Activated CD8-positive, alpha-beta T cell treated with anti-CD3 and anti-CD28 coated beads, Interleukin-2, amount 10 ng/mL, durations not matched to agents 7 days and 5 days (primary cell): ENCODE measurements around the gene CXCR2. TPM values are rescaled to one million over a fixed set of nuclear protein-coding genes. Genes with fewer than 3 reads are reported as not detected.

ENCODE experiments used
- ATAC-seq: fragments of 150-1000 bp; cut with Tn5 transposase; one replicate; pipeline ENCODE4 v1.10.0; 2021; ENCODE audit warnings: moderate library complexity
- CTCF ChIA-PET: fragments of 350-600 bp; sonication (Branson Sonifier 250); formaldehyde crosslinking; loops from one replicate; lab custom pipeline; 2021; ENCODE audit warnings: antibody characterized with exemption; lab: Charles Lee
- POLR2A ChIA-PET: fragments of 350-600 bp; sonication (Branson Sonifier 250); formaldehyde crosslinking; loops from one replicate; lab custom pipeline; 2021; ENCODE audit warnings: antibody characterized with exemption; lab: Charles Lee
- DNase-seq: peaks from one replicate; pipeline ENCODE4 v3.0.0-alpha.2; 2020
- H3K27ac Mint-ChIP-seq: one replicate; pipeline ENCODE4 v1.8.0; 2021; ENCODE audit warnings: mild to moderate bottlenecking, mixed read lengths
- H3K27me3 Mint-ChIP-seq: one replicate; pipeline ENCODE4 v1.8.0; 2021; ENCODE audit warnings: low read depth, mixed read lengths
- H3K36me3 Mint-ChIP-seq: one replicate; pipeline ENCODE4 v1.8.0; 2021; ENCODE audit warnings: low read depth, mixed read lengths
- H3K4me1 Mint-ChIP-seq: one replicate; pipeline ENCODE4 v1.8.0; 2021; ENCODE audit warnings: low read depth, mixed read lengths
- H3K4me3 Mint-ChIP-seq: one replicate; pipeline ENCODE4 v1.8.0; 2021; ENCODE audit warnings: mild to moderate bottlenecking, mixed read lengths
- H3K9me3 Mint-ChIP-seq: one replicate; pipeline ENCODE4 v1.8.0; 2022; ENCODE audit warnings: mixed read lengths; ENCODE audit not compliant: insufficient read depth
- total RNA-seq, 2 experiments: library from RNA; stranded (reverse); gene quantifications; one replicate each; pipeline ENCODE4 v1.2.3, GENCODE V29; 2021

Gene CXCR2
- under 1 TPM in 1 of 2 experiments, not detected in 1; 0.50 TPM for total RNA-seq

DNA sequence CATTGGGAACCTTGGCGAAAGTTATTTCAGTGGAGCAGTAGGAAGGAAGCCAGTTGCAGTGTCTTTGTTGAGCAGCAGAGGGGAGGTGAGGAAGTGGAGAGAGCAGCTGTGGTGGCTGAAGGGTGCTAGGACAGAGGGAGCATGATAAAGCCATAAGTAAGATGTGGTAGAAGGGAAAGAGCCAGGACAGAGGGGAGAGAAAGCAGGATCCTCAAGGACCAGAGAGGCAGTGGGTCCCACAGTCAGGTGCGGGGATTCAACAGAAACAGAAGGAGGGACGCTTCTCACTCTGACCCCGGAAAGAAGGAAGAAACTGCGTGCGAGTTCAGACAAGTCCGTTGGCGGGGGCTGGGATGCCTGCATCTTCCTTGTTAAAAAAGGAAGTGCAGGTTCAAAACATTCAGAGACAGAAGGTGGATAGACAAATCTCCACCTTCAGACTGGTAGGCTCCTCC lies at the start of gene CXCR2:
Gene CXCR2 (plus strand): TSS at position 403 of the 455 bp plus-strand sequence. CDS start 8,774 bp downstream, outside the sequence.
- peak within 1 kb of the TSS; percentile 48 for H3K4me3 Mint-ChIP-seq
- peaks cover 10% of the 10 kb centered on the region for H3K9me3 Mint-ChIP-seq
- peak within 1 kb of the TSS; percentile 72 for H3K27ac Mint-ChIP-seq
- peaks cover 16% of the 10 kb centered on the region for H3K27me3 Mint-ChIP-seq
- no peaks in the 10 kb centered on the region for H3K36me3 Mint-ChIP-seq
- H3K4me1 Mint-ChIP-seq, result peaks cover 10% of the 10 kb centered on the region
- no peak for DNase-seq
- ChIA-PET CTCF (interaction anchor here (1.7 kb wide), 1 partner anchor 41 kb away, joined by 7 read pairs; the partner anchor contains the start of gene CXCR1), POLR2A (no interaction called here)
- ATAC-seq, result peak; percentile 70

- ATAC-seq, result no peak
- no peaks in the 10 kb centered on the region for H3K9me3 Mint-ChIP-seq
- no peaks in the 10 kb centered on the region for H3K4me1 Mint-ChIP-seq
- H3K36me3 Mint-ChIP-seq, result no peaks in the 10 kb centered on the region
- H3K27ac Mint-ChIP-seq, result no peak overlapping the region
- no peak for DNase-seq
- H3K27me3 Mint-ChIP-seq, result peaks cover 2% of the 10 kb centered on the region
- H3K4me3 Mint-ChIP-seq, result no peak overlapping the region
- POLR2A ChIA-PET, result no interaction called here
- CTCF ChIA-PET, result interaction anchor here (1.0 to 1.8 kb wide), 2 partner anchors 9 to 11 kb away, joined by 3 to 7 read pairs; partner anchors contain the start of gene RUFY4
These were observed 48.2 kb upstream of the CXCR2 start for GRCh38 chr2:218077464-218078216.

GRCh38 chr2:218079943-218080913 lies 45.6 kb upstream of the CXCR2 start:
- DNase-seq (no peak), ATAC-seq (no peak)
- ChIA-PET CTCF (interaction anchor here (1.6 kb wide), 1 partner anchor 11 kb away, joined by 7 read pairs; the partner anchor contains the start of gene RUFY4), POLR2A (no interaction called here)
- no peak overlapping the region for H3K27ac Mint-ChIP-seq
- H3K4me3 Mint-ChIP-seq, result no peak overlapping the region
- peaks cover 3% of the 10 kb centered on the region for H3K9me3 Mint-ChIP-seq
- peaks cover 3% of the 10 kb centered on the region for H3K27me3 Mint-ChIP-seq
- no peaks in the 10 kb centered on the region for H3K4me1 Mint-ChIP-seq
- no peaks in the 10 kb centered on the region for H3K36me3 Mint-ChIP-seq

GRCh38 chr2:218081063-218081462 lies 44.8 kb upstream of the CXCR2 start:
- Mint-ChIP-seq H3K27ac (no peak overlapping the region), H3K9me3 (peaks cover 4% of the 10 kb centered on the region), H3K4me1 (no peaks in the 10 kb centered on the region), H3K36me3 (no peaks in the 10 kb centered on the region), H3K27me3 (peaks cover 6% of the 10 kb centered on the region), H3K4me3 (no peak overlapping the region)
- DNase-seq (no peak), ATAC-seq (no peak)
- ChIA-PET CTCF (interaction anchor here (1.6 kb wide), 1 partner anchor 12 kb away, joined by 7 read pairs; the partner anchor contains the start of gene RUFY4), POLR2A (no interaction called here)

DNA sequence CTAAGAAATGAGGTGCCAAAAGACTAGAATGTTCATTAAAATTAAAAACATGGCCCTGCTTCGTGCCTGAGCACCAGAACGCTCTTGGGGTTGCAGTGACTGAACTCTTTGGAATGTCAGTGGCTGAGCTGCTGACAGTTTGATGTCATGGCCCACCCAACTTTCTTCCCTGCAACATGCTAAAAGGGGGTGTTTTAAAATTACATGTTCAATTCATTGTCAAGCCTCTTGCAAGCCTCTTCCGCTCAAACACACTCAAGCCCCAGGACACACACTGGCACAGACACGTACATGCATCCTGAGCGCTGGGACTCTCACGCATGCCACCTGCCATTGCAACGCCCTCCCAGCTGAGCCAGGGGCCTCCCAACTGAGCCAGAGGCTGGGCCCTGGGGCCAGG lies 44.1 kb upstream of the CXCR2 start:
- Mint-ChIP-seq H3K9me3 (peaks cover 4% of the 10 kb centered on the region), H3K27me3 (peaks cover 12% of the 10 kb centered on the region), H3K36me3 (no peaks in the 10 kb centered on the region), H3K4me3 (no peak overlapping the region), H3K4me1 (no peaks in the 10 kb centered on the region), H3K27ac (no peak overlapping the region)
- DNase-seq (no peak), ATAC-seq (no peak)
- ChIA-PET CTCF (interaction anchor here (1.6 kb wide), 1 partner anchor 13 kb away, joined by 7 read pairs; the partner anchor contains the start of gene RUFY4), POLR2A (no interaction called here)

DNA sequence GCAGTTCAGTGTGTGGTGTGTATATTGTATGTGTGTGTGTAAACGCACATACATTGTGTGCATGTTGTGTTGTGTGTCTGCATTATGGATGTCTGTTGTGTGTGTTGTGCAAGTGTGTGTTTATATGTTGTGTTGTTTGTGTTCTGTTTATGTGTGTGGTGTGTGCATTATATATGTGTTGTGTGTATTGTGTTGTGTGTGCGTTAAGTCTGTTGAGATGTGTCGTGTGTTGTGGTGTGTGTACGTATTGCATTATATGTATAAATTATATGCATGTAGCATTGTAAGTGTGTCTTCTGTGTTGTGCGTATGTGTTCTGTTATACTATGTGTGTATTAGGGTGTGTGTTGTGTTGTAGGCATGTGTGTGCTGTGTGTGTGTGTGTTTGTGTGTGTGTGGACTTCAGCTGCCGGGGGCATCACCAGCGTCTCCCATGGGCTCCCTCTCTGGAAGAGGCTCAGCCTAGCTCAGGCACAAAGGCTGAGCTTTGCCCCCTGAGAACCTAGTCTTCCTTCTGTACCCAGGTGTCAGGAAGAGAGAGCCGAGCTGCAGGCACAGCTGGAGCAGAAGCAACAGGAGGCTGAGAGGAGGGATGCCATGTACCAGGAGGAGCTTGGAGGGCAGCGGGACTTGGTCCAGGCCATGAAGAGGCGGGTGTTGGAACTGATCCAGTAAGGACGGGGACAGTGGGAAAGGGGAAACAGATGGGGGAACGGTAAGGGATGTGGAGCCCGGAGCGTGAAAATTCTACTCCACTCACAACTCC lies 43.1 kb upstream of the CXCR2 start:
- Mint-ChIP-seq H3K36me3 (no peaks in the 10 kb centered on the region), H3K4me1 (no peaks in the 10 kb centered on the region), H3K9me3 (peaks cover 4% of the 10 kb centered on the region), H3K27me3 (peaks cover 12% of the 10 kb centered on the region), H3K27ac (no peak overlapping the region), H3K4me3 (no peak overlapping the region)
- ATAC-seq (no peak), DNase-seq (no peak)
- ChIA-PET POLR2A (interaction anchor here (0.6 kb wide), 1 partner anchor 38 kb away, joined by 6 read pairs; no protein-coding TSS in a partner anchor), CTCF (interaction anchor here (0.8 kb wide), 1 partner anchor 9 kb away, joined by 3 read pairs; no protein-coding TSS in a partner anchor)

DNA sequence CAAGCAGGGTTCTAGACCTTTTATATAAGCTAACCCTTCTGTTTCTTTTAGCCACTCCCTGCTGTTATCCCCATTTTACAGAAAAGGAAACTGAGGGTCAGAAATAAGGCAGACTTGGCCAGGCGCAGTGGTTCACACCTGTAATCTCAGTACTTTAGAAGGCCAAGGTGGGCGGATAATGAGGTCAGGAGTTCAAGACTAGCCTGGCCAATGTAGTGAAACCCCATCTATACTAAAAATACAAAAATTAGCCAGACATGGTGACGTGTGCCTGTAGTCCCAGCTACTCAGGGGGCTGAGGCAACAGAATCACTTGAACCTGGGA lies 42.5 kb upstream of the CXCR2 start:
- Mint-ChIP-seq H3K4me1 (no peaks in the 10 kb centered on the region), H3K36me3 (no peaks in the 10 kb centered on the region), H3K4me3 (no peak overlapping the region), H3K27me3 (peaks cover 12% of the 10 kb centered on the region), H3K27ac (no peak overlapping the region), H3K9me3 (peaks cover 4% of the 10 kb centered on the region)
- DNase-seq, result no peak
- no peak for ATAC-seq
- CTCF ChIA-PET, result interaction anchor here (0.8 kb wide), 1 partner anchor 9 kb away, joined by 3 read pairs; no protein-coding TSS in a partner anchor
- POLR2A ChIA-PET, result interaction anchor here (0.6 kb wide), 1 partner anchor 38 kb away, joined by 6 read pairs; no protein-coding TSS in a partner anchor

DNA sequence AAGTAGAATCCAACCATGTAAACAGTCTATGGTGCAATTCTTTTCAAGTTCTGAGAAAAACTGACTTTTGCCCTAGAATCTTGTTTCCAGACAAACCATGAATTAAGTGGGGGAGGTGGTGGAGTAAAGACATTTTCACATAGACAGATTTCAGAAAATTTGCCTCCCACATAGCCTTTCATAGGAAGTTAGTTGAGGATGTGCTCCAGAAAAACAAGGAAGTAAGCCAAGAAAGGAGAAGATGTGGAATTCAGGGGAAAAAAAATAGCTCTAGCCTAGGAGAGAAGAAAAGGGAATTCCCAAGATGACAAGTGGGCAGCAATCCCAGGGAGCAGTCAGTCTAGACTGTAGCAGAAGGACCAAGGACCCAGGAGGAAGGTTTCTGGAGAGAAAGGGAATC lies 39.4 kb upstream of the CXCR2 start:
- no peaks in the 10 kb centered on the region for H3K4me1 Mint-ChIP-seq
- DNase-seq, result no peak
- ChIA-PET CTCF (no interaction called here), POLR2A (no interaction called here)
- no peak overlapping the region for H3K27ac Mint-ChIP-seq
- H3K27me3 Mint-ChIP-seq, result peaks cover 12% of the 10 kb centered on the region
- no peak overlapping the region for H3K4me3 Mint-ChIP-seq
- peaks cover 4% of the 10 kb centered on the region for H3K9me3 Mint-ChIP-seq
- ATAC-seq, result no peak
- H3K36me3 Mint-ChIP-seq, result no peaks in the 10 kb centered on the region

- POLR2A ChIA-PET, result no interaction called here
These were observed 36.6 kb upstream of the CXCR2 start for GRCh38 chr2:218089259-218089658.

DNA sequence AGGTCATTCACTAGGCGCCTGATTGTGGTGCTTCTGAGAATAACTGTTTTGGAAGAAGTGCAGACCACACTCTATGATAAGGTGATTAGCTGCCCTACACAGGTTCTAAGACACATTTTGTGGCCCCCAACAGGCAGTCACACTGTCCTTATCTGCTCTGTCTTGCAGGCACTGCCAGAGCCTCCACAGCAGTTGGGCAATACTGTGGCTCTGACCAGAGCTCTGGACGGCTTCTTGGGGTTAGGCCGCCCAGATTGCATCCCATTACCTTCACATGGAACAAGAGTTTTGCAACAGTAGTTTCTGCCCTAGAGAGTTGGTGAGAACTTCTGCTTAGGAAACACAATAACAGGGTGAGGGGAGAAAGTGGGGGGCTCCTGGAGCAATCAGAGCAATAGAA lies 34.1 kb upstream of the CXCR2 start:
- CTCF ChIA-PET, result no interaction called here
- no peak for DNase-seq
- Mint-ChIP-seq H3K36me3 (no peaks in the 10 kb centered on the region), H3K27ac (no peak overlapping the region), H3K9me3 (no peaks in the 10 kb centered on the region), H3K27me3 (peaks cover 6% of the 10 kb centered on the region), H3K4me3 (no peak overlapping the region), H3K4me1 (no peaks in the 10 kb centered on the region)
- no peak for ATAC-seq
- POLR2A ChIA-PET, result no interaction called here

More at GRCh38 chr2:218089259-218089658, 36.6 kb upstream of the CXCR2 start:
- Mint-ChIP-seq H3K27ac (no peak overlapping the region), H3K36me3 (no peaks in the 10 kb centered on the region), H3K4me3 (no peak overlapping the region), H3K9me3 (peaks cover 4% of the 10 kb centered on the region), H3K27me3 (peaks cover 12% of the 10 kb centered on the region), H3K4me1 (no peaks in the 10 kb centered on the region)
- CTCF ChIA-PET, result no interaction called here
- DNase-seq, result no peak
- ATAC-seq, result no peak

- Mint-ChIP-seq H3K9me3 (no peaks in the 10 kb centered on the region), H3K27me3 (peaks cover 17% of the 10 kb centered on the region), H3K27ac (no peak overlapping the region), H3K4me3 (no peak overlapping the region), H3K4me1 (no peaks in the 10 kb centered on the region), H3K36me3 (no peaks in the 10 kb centered on the region)
- ATAC-seq, result no peak
- DNase-seq, result no peak
- ChIA-PET POLR2A (no interaction called here), CTCF (interaction anchor here (1.1 kb wide), 1 partner anchor 8 kb away, joined by 3 read pairs; no protein-coding TSS in a partner anchor)
These were observed 31.9 kb upstream of the CXCR2 start for GRCh38 chr2:218093879-218094278.
